GM10248 (cell line): ENCODE data around the gene MMAA.

ENCODE experiments used
- CTCF ChIA-PET: fragments of 300-600 bp; sonication (Branson Sonifier 250); formaldehyde crosslinking; extraction: SDS; loops from one replicate; lab custom pipeline; 2021; ENCODE audit warnings: antibody characterized with exemption; lab: Yijun Ruan, JAX
- POLR2A ChIA-PET: fragments of 350-650 bp; sonication (Branson Sonifier 250); formaldehyde crosslinking; extraction: SDS; loops from one replicate; lab custom pipeline; 2020; ENCODE audit warnings: antibody characterized with exemption; lab: Yijun Ruan, JAX
- DNase-seq: peaks from one replicate; pipeline ENCODE4 v3.0.0; 2012; ENCODE audit errors: extremely low spot score
- TF ChIP-seq, protein P1 (sequence below): IDR thresholded peaks from 2 replicates; pipeline ENCODE4 v1.5.1; 2012; ENCODE audit warnings: mild to moderate bottlenecking, low read depth; ENCODE audit errors: extremely low read depth, missing control alignments, control extremely low read depth

MMAA gene

DNA sequence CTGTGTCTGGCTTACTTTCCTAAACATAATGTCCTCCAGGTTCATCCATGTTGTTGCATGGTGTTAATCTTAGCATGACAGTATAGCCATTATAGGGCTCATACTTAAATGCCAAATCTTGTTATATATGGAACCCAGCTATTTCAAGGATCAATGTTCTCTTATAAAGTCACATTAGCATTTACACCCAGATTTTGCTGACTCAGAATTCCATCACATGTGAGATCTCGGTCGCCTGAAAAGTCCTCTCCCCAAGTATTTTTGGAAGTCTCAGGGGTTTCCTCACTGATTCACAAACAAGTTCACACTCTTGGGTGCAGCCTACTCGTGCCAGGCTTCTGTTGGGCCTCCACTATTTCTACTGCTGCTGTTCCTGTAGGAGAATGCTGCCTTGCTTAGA lies 40.9 kb downstream of the MMAA start:
- TF ChIP-seq, protein P1, sequence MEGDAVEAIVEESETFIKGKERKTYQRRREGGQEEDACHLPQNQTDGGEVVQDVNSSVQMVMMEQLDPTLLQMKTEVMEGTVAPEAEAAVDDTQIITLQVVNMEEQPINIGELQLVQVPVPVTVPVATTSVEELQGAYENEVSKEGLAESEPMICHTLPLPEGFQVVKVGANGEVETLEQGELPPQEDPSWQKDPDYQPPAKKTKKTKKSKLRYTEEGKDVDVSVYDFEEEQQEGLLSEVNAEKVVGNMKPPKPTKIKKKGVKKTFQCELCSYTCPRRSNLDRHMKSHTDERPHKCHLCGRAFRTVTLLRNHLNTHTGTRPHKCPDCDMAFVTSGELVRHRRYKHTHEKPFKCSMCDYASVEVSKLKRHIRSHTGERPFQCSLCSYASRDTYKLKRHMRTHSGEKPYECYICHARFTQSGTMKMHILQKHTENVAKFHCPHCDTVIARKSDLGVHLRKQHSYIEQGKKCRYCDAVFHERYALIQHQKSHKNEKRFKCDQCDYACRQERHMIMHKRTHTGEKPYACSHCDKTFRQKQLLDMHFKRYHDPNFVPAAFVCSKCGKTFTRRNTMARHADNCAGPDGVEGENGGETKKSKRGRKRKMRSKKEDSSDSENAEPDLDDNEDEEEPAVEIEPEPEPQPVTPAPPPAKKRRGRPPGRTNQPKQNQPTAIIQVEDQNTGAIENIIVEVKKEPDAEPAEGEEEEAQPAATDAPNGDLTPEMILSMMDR = no peak
- no peak for DNase-seq
- ChIA-PET POLR2A (no interaction called here), CTCF (interaction anchor here (1.0 to 7.0 kb wide), 4 partner anchors 9 to 25 kb away, joined by 3 to 33 read pairs (median 4); no protein-coding TSS in a partner anchor)

DNA sequence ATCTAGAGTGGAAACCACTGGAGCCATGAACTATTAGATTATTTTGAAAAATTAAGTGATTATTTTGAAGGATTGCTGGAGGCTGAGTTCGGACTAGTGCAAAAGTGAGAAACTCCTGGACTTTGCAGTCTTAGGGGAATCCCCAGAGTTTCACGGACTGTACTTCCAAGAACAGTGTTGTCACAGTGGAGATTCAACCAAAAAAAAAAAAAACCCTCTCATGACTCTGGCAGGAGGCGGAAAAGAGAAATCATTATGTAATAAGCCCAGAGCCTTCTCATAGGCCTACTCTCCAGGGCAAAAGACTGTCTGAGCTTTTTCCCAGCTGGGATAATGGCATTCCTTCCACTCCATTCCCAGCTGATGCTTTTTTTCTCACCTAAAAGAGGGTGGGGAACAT lies 44.0 kb downstream of the MMAA start:
- no peak for DNase-seq
- TF ChIP-seq, protein P1 = no peak
- ChIA-PET CTCF (interaction anchor here (1.0 kb wide), 1 partner anchor 9 kb away, joined by 3 read pairs; no protein-coding TSS in a partner anchor), POLR2A (no interaction called here)

DNA sequence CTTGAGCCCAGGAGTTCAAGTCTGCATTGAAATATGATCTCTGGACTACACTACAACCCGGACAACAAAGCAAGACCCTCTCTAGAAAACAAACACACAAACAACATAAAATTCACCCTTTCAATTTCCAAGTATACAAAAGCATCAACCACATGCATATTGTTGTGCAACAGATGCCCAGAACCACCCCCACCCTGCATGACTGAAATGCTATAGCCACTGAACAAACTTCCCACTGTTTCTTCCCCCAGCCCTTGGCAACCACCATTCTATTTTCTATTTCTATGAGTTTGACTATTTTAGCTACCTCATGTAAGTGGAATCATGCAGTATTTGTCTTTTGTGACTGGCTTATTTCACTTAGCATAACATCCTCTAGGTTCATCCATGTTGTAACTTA lies 46.6 kb downstream of the MMAA start:
- CTCF ChIA-PET = no interaction called here

DNA sequence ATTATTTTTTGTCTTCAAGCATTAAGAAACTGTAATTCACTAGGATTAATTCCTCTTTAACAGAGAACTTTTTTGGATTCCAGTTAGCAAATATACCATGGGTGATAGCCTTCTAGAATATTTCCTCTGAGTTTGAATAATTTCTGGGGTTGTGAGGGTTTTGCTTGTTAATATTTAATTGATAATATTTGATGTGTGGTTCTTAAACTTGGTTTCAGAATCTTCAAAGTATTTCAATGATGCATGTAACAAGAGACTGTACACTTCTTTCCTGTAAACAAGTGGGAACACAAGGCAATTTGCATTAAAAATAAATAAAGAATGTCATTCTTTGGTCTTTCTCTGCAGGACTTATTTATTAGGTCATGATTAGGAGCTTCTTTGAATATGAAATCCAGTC lies 51.2 kb downstream of the MMAA start:
- TF ChIP-seq, protein P1 = no peak
- no peak for DNase-seq
- CTCF ChIA-PET = no interaction called here
- POLR2A ChIA-PET = no interaction called here

More for the DNA sequence above, 46.6 kb downstream of the MMAA start:
- POLR2A ChIA-PET = no interaction called here
- TF ChIP-seq, protein P1 = no peak
- DNase-seq = no peak

DNA sequence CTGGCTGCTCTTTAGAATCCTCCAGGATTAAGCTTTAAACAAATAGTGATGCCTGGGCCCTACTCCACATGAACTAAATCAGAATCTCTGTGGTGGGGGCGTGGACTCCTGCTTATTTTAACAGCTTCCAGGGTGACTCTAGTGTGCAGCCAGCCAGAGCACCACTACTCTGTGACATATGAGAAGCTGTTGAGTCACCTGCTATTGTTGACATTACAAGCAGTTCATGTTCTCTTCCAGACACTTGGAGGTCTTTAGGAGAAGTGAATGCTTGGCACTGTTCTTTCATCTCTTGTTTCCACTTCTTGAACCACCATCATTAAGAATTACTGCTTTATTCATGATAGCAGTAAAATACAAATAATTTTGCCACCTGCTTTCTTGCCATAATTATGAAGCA lies 60.3 kb downstream of the MMAA start:
- DNase-seq = no peak
- CTCF ChIA-PET = interaction anchor here (0.6 kb wide), 1 partner anchor 10 kb away, joined by 3 read pairs; no protein-coding TSS in a partner anchor
- POLR2A ChIA-PET = no interaction called here
- TF ChIP-seq, protein P1 = no peak

DNA sequence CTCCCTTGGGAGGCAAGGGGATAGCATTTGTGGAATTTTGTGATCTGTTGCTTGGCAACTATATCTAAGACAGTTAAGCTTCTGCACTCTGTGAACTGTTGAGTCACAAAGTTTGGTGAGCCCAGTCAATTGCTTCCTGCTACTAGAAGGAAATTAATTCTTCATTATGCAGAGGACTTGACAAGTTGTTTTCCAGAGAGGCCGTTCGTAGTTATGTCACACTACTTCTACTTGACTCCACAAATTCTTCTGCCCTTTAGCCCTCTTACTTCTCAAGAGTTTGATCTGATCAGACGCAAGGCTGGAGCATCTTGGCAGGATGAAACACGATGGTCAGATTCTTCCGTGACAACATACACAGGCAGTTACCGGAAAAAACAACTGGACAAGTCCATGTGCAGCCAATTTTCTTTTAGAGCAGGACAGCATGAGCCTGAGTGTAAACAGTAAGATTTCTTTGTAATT lies 60.8 kb downstream of the MMAA start, which contains the start of gene C4orf51:
TSS of gene C4orf51 (plus strand) at position 156 of the 465 bp plus-strand sequence. CDS start at position 214, 58 bp downstream.
- CTCF ChIA-PET = interaction anchor here (0.6 kb wide), 1 partner anchor 11 kb away, joined by 3 read pairs; no protein-coding TSS in a partner anchor
- POLR2A ChIA-PET = no interaction called here
- TF ChIP-seq, protein P1 = no peak
- DNase-seq = no peak

DNA sequence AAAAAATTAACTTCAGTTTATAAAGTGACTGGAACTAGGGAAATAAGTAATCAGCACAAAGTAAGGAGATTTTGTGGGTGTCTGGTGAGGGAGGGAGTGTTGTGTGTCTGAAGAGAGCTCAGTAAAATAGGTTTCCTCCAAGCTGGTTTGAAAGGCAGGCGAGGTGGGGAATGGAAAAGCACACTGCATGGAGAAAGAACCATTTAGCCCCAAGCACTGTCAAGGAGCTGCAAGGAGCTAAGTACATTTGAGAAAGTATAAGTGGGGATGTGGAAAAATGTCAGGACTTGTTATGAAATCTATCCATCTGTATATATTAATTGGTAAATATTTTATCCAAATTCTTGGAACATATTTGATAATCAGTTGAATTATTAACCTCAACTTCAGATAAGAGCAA lies 61.7 kb downstream of the MMAA start:
- ChIA-PET POLR2A (no interaction called here), CTCF (no interaction called here)
- DNase-seq = no peak
- TF ChIP-seq, protein P1 = no peak
